ENCODE data around the gene TSEN2. TPM values are rescaled to one million over a fixed set of nuclear protein-coding genes. Genes with fewer than 3 reads are reported as not detected.

The TSEN2 gene
- polyA plus RNA-seq, 3 donors = 3.2 to 7.3 (median 3.9) TPM

GRCh38 chr3:12454076-12454815, 30.0 kb upstream of the TSEN2 start:
- Mint-ChIP-seq H3K9me3 (peaks cover 0 to 4% (median 0%) of the 10 kb centered on the region in 7 donors), H3K36me3 (no peaks in the 10 kb centered on the region), H3K4me3 (no peak overlapping the region), H3K27me3 (ENCODE audit: low read depth in 3 of 3) (peaks cover 0 to 7% (median 2%) of the 10 kb centered on the region in 3 donors), H3K27ac (peak overlapping the region in 5 of 7 donors; percentile 16 to 84 (median 42)), H3K4me1 (peaks cover 42% of the 10 kb centered on the region)
- H3K4me3 ChIP-seq (replicated peaks in 1 of 3; ENCODE audit: low read depth in 2 of 3, low read length in 3 of 3) = no peak overlapping the region
- no peaks in the 10 kb centered on the region for H4K20me1 ChIP-seq (ENCODE audit: insufficient read depth, low read length)
- H3K9ac ChIP-seq (ENCODE audit: insufficient read depth, low read length, poor library complexity, severe bottlenecking) = no peak overlapping the region
- H2AFZ ChIP-seq (ENCODE audit: insufficient read depth, low read depth, low read length, poor library complexity, severe bottlenecking) = no peak overlapping the region
- no peaks in the 10 kb centered on the region for H3K9me3 ChIP-seq (replicated peaks in 1 of 2; ENCODE audit: control insufficient read depth in 1 of 2, insufficient read depth in 1 of 2, low read length in 2 of 2)
- H3K27me3 ChIP-seq (ENCODE audit: control insufficient read depth in 2 of 2, insufficient read depth in 2 of 2, low read length in 2 of 2) = no peaks in the 10 kb centered on the region
- no peaks in the 10 kb centered on the region for H3K36me3 ChIP-seq (replicated peaks in 1 of 2; ENCODE audit: control insufficient read depth in 1 of 2, insufficient read depth in 2 of 2, low read length in 2 of 2)
- peak in 2 of 3 donors; percentile 27 to 46 for DNase-seq
- H3K4me1 ChIP-seq (ENCODE audit: control insufficient read depth in 1 of 2, insufficient read depth in 2 of 2, low read length in 2 of 2) = peaks cover 24 to 40% of the 10 kb centered on the region in 2 donors
- WGBS (ENCODE audit: insufficient coverage) = 57% methylated on average over 3 of the region's 6 CpGs
- H3K4me2 ChIP-seq (replicated peaks; ENCODE audit: extremely low read depth, low read length, poor library complexity, severe bottlenecking) = no peak overlapping the region
- intact Hi-C loops (cut with micrococcal nuclease) = loop anchor here (10.0 kb wide), 2 partner anchors 89 to 179 kb away; no protein-coding TSS in a partner anchor
- peak overlapping the region in 1 of 2 donors; percentile 9 for H3K27ac ChIP-seq (ENCODE audit: low read depth in 1 of 2, low read length in 2 of 2)
- no peaks in the 10 kb centered on the region for H3K79me2 ChIP-seq (ENCODE audit: insufficient read depth, low read length)
- TF ChIP-seq CTCF (IDR thresholded peaks at IDR 0.05) = no peak

GRCh38 chr3:12454816-12455121, 29.5 kb upstream of the TSEN2 start:
- Mint-ChIP-seq H3K27me3 (ENCODE audit: low read depth in 3 of 3) (peaks cover 0 to 7% (median 2%) of the 10 kb centered on the region in 3 donors), H3K27ac (peak overlapping the region in 5 of 7 donors; percentile 16 to 84 (median 42)), H3K36me3 (no peaks in the 10 kb centered on the region), H3K4me1 (peaks cover 47% of the 10 kb centered on the region), H3K4me3 (no peak overlapping the region), H3K9me3 (peaks cover 0 to 4% (median 0%) of the 10 kb centered on the region in 7 donors)
- Histone ChIP-seq H4K20me1 (ENCODE audit: insufficient read depth, low read length) (no peaks in the 10 kb centered on the region), H3K9me3 (replicated peaks in 1 of 2; ENCODE audit: control insufficient read depth in 1 of 2, insufficient read depth in 1 of 2, low read length in 2 of 2) (no peaks in the 10 kb centered on the region), H3K27ac (ENCODE audit: low read depth in 1 of 2, low read length in 2 of 2) (peak overlapping the region in 1 of 2 donors; percentile 9), H2AFZ (ENCODE audit: insufficient read depth, low read depth, low read length, poor library complexity, severe bottlenecking) (no peak overlapping the region), H3K79me2 (ENCODE audit: insufficient read depth, low read length) (no peaks in the 10 kb centered on the region), H3K9ac (ENCODE audit: insufficient read depth, low read length, poor library complexity, severe bottlenecking) (no peak overlapping the region), H3K4me2 (replicated peaks; ENCODE audit: extremely low read depth, low read length, poor library complexity, severe bottlenecking) (no peak overlapping the region), H3K4me1 (ENCODE audit: control insufficient read depth in 1 of 2, insufficient read depth in 2 of 2, low read length in 2 of 2) (peaks cover 29 to 45% of the 10 kb centered on the region in 2 donors), H3K27me3 (ENCODE audit: control insufficient read depth in 2 of 2, insufficient read depth in 2 of 2, low read length in 2 of 2) (no peaks in the 10 kb centered on the region), H3K4me3 (replicated peaks in 1 of 3; ENCODE audit: low read depth in 2 of 3, low read length in 3 of 3) (no peak overlapping the region), H3K36me3 (replicated peaks in 1 of 2; ENCODE audit: control insufficient read depth in 1 of 2, insufficient read depth in 2 of 2, low read length in 2 of 2) (no peaks in the 10 kb centered on the region)
- no peak for TF ChIP-seq CTCF (IDR thresholded peaks at IDR 0.05)
- DNase-seq = no peak
- 100% methylated on average over 2 of the region's 2 CpGs for WGBS (ENCODE audit: insufficient coverage)
- intact Hi-C loops (cut with micrococcal nuclease) = loop anchor here (5.0 to 10.0 kb wide), 4 partner anchors 57 to 262 kb away; no protein-coding TSS in a partner anchor

All from CD14-positive monocyte (primary cell).